Left cardiac atrium (tissue), 4 donors: ENCODE results near the gene SYNGR2. TPM values are rescaled to one million over a fixed set of nuclear protein-coding genes. Genes with fewer than 3 reads are reported as not detected.
"Not testable (repeated sequence)": the region's sequence is repeated elsewhere in the genome, so short reads cannot be mapped to it uniquely, and the experiment has no call there.

Experiments
- ATAC-seq, 2 donors: fragments of 200-7000 bp; cut with Tn5 transposase; one replicate each; pipeline ENCODE4 v1.9.1; 2020; ENCODE audit warnings: mild to moderate bottlenecking in 2 of 2, moderate library complexity in 2 of 2
- DNase-seq: peaks from one replicate; pipeline ENCODE4 v3.0.0-alpha.2; 2020
- intact Hi-C, 2 donors: fragments of 100-400 bp; cut with DNase I; formaldehyde crosslinking; loops; one replicate each; pipeline versions ENCODE4 v1.14.1 to v1.15.1; 2022 to 2023
- total RNA-seq, 2 donors: library from RNA; stranded (reverse); fragmentation: NEBNext Ultra II Directional; extraction: Animal tissue kit (Norgen Biotek cat#: 25700); gene quantifications; one replicate each; pipeline ENCODE4 v1.2.1, GENCODE V29; 2021
- donor health status: DM: no; HTN: yes; CAD: no.
- donor health status: DM: no; HTN: yes; CAD: no; lungs with severe emphysema.
- donor health status: DM: yes; HTN: yes; CAD: no.
- donor health status: Dilated cardiomyopathy.

SYNGR2 gene
- total RNA-seq, 2 donors from 2014 or later, result 73.4 to 84.5 TPM

DNA sequence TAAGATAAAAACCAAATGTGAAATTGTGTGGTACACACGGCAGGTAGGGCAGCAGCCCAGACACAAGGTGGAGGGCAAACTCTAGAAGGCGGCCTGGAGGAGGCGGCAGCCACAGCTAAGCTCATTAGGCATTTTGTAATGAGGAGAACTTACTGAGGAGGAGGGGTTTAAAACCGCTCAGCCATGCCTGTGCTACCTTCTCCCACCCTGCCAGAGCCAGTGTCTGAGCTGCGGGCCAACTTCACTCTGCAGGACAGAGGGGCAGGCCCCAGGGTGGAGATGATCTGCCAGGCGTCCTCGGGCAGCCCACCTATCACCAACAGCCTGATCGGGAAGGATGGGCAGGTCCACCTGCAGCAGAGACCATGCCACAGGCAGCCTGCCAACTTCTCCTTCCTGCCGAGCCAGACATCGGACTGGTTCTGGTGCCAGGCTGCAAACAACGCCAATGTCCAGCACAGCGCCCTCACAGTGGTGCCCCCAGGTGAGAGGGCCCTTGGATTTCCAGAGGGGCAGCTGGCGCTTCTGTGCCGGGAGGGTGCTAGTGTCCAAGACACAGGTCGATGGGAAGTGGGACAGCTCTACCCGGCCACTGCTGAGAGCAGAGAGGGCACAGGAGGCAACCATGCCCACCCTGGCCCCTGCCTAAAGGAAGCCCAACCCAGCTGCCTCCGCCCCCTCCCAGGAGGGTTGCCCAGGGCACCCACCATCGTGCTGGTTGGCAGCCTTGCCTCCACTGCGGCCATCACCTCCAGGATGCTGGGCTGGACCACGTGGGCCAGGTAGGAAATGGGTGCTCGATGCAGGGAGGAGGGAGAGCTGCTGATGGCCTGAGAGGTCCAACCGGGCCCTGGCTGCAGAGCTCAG is 4.3 kb upstream of the SYNGR2 start:
- intact Hi-C loops, result no loop called here
- no peak for DNase-seq
- ATAC-seq, result no peak

DNA sequence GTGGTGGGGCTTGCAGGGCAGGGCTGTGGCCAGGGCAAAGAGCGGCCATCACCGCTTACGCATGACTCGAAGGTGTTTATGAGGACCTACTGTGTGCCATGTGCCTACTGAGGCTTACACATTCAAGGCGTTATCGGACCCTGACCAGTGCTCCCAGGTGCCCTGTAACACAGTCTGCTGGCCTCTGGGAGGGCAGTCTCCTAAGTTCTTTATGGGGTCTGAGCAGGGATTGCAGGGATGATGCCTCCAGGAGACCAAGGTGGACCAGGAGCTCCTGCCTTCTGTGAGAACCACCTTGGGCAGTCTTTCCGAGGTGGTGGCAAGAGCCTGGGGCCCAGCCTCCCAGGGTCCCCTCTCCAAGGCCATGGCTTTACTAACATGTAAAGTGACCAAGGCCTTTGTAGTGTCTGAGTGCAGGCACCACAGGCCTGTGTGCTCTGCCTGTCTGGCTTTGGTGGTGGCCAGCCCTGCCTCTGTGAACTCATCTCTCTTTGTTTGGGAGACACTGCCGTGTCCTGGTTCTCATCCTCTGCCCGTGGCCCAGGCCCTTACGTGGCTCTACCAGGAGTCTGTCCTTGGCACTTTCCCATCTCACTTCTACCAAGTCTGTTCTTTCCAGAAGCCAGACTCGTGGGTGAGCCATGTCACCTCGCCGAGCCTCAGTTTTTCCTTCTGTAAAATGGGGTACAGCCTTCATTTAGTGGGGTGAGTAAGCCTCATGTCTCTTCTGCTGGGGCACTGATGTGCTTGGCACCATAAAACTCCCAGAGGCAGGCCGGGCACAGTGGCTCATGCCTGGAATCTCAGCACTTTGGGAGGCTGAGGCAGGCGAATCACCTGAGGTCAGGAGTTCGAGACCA is 3.4 kb upstream of the SYNGR2 start:
- ATAC-seq, result no peak
- no peak for DNase-seq
- intact Hi-C loops, result no loop called here

GRCh38 chr17:78166416-78166815 is 2.0 kb upstream of the SYNGR2 start:
- intact Hi-C loops, result no loop called here
- ATAC-seq (no peak), DNase-seq (no peak)

DNA sequence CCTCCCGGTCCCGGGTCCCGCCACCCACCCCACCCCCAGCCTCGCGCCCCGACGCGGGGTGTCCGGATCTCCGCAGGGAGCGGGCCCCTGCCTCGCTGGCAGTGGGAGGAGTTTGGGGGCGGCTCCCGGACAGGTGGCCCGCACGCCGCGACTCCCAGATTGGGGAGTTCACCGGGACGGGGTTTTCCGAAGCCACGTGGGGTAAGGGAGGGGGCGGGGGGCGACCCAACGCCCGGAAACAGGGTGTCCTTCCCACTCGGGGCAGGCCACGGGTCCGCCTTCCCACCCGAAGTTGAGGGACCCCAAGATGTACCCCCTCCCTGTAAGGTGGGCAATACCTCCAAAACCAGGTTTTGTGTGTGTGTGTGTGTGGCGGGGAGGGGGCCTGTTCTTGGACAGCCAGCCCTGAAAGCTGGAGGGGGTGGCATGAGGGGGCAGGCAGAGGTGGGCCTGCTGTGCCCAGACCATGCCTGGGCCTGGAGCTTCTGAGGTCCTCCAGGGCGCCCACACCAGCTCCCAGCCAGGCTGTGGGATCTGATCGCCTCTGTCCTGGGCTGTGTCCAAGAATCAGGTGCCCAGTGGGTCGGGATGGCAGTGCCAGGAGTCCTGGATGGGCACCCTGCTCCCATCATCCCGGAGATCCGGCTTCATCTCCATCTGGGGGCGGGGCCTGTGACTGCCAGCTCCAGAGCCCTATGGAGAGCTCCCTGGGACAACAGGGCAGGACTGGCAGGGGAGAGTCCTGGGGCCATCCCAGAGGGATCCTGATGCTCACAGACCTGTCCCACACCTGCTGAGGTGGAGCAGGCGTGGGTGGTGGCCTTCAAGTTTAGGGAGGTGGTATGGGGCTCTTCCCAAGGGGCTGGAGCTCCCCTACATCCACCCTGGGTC is 767 bp downstream of the SYNGR2 start:
- ATAC-seq (peak; percentile 34 to 44), DNase-seq (peak; percentile 66)
- intact Hi-C loops, result no loop called here

- intact Hi-C loops, result no loop called here
- ATAC-seq (no peak), DNase-seq (no peak)
Measured at GRCh38 chr17:78170692-78171590, 2.6 kb downstream of the SYNGR2 start.

DNA sequence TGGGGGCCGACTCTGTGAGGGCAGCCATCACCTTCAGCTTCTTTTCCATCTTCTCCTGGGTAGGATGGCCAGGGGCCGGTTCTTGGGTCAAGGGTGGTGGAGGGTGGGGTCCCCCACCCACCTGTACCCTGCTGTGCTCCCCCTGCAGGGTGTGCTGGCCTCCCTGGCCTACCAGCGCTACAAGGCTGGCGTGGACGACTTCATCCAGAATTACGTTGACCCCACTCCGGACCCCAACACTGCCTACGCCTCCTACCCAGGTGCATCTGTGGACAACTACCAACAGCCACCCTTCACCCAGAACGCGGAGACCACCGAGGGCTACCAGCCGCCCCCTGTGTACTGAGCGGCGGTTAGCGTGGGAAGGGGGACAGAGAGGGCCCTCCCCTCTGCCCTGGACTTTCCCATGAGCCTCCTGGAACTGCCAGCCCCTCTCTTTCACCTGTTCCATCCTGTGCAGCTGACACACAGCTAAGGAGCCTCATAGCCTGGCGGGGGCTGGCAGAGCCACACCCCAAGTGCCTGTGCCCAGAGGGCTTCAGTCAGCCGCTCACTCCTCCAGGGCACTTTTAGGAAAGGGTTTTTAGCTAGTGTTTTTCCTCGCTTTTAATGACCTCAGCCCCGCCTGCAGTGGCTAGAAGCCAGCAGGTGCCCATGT is 3.3 kb downstream of the SYNGR2 start:
- DNase-seq, intact Hi-C loops, ATAC-seq: not testable (repeated sequence)

DNA sequence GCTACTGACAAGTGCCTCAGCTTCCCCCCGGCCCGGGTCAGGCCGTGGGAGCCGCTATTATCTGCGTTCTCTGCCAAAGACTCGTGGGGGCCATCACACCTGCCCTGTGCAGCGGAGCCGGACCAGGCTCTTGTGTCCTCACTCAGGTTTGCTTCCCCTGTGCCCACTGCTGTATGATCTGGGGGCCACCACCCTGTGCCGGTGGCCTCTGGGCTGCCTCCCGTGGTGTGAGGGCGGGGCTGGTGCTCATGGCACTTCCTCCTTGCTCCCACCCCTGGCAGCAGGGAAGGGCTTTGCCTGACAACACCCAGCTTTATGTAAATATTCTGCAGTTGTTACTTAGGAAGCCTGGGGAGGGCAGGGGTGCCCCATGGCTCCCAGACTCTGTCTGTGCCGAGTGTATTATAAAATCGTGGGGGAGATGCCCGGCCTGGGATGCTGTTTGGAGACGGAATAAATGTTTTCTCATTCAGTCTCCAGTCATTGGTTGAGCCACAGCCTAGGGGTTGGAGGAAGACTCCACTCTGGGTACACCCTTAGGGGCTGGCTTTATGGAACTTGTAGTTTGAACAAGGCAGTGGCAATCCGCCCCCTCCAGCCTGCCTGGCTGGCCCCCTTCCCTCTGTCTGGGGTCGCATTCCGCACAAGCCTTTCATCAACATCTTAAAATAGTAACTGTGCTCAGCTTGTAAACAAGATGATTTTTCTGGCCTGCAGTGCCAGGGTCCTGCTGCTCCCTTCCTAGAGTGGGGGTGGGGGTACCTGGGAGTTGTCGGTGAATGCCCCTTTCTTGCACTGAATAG is 4.1 kb downstream of the SYNGR2 start:
- DNase-seq, result peak; percentile 52
- intact Hi-C loops, result no loop called here
- ATAC-seq, result peak; percentile 9 to 32

DNA sequence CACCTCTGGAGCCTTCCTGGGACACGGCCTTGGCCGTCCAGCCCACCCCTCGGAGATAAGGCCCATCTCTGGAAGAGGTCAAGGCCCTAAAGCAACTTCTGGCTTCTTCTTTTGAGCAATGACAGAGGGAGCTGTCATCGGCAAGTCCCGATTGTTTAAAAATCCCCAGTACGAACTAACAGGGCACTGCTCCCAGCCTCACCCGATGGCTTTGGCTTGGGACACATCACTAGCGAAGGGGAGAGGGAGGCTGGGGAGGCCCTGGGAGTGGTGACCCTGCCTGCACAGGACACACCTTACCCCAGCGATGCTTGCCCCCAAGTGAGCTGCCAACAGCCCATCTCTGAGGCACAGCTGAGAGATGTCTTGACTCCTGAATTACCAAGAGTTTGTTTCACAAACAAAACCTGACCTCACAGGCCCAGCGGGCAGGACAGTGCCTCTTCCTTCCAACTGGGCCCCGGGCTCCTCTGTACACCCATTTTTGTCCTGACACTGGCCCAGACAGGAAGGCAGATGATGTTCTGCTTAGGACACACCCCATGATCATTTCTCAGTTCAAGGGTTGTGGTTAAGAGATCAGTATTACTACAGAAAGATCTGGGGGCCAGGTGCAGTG is 4.8 kb downstream of the SYNGR2 start:
- peak in 1 of 2 donors; percentile 4 for ATAC-seq
- intact Hi-C loops, result no loop called here

GRCh38 chr17:78174346-78174869 is 6.0 kb downstream of the SYNGR2 start:
- peak; percentile 83 for DNase-seq
- ATAC-seq, result peak; percentile 66 to 67
- intact Hi-C loops, result no loop called here

More for the DNA sequence above, 4.8 kb downstream of the SYNGR2 start:
- no peak for DNase-seq

DNA sequence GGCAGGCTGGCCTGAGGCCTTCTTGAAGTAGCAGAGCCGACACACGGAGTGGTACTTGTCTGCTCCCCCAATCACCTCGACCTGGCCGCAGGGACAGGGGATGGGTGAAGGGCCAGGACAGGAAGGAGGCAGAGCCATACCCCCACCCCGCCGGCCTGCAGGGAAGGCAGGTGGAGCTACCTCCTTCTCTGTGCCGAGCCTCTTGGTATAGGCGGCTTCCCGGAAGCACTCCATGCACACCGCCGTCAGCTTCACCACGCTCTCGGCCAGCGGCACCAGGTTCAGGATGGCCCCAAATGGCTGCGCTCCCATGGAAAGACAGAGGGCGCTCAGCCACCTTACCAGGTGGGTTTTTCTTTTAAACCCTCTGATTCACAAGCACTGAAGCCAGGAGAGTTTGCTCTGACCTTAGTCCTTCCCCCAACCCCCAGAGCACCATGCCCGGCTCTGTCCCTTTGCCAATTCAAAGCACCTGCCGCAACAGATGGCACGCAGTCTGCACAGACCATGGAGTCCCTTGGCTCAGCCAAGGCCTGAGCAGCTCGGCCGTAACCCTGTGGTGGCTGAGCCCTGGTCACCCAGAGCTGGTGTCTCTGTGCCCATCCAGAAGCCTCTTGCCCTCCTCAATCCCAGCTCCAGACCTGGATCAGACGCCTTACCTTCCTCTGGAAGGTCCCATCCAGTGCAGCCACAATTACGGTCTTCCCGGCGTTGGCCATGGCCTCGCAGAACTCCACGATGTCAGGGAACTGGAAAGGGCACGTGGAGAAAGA is 6.7 kb downstream of the SYNGR2 start:
- DNase-seq (no peak), ATAC-seq (no peak)
- intact Hi-C loops, result loop anchor here (5.0 kb wide), 3 partner anchors 43 to 63 kb away; partner anchors contain the start of genes TMC6 (in 1 of the 2) and TMC8 (in 1 of the 2)

DNA sequence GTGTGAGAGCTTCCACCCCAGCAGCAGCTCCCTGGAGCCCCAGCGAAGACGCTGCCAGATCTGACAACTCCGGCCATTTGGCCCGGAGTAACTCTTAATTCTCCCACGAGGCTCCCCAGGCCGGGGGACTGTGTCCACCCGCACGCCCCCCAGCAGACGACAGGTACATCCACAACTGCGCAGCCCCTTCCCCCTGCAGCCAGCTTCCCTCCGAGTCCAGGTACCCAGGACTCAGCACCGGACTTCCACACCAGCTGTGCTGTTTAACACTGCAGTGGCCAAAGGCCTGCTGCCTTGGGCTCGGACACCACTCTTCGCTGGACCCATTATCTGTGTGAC is 7.2 kb downstream of the SYNGR2 start:
- DNase-seq (no peak), ATAC-seq (no peak)
- intact Hi-C loops, result loop anchor here (5.0 kb wide), 3 partner anchors 43 to 63 kb away; partner anchors contain the start of genes TMC6 (in 1 of the 2) and TMC8 (in 1 of the 2)

DNA sequence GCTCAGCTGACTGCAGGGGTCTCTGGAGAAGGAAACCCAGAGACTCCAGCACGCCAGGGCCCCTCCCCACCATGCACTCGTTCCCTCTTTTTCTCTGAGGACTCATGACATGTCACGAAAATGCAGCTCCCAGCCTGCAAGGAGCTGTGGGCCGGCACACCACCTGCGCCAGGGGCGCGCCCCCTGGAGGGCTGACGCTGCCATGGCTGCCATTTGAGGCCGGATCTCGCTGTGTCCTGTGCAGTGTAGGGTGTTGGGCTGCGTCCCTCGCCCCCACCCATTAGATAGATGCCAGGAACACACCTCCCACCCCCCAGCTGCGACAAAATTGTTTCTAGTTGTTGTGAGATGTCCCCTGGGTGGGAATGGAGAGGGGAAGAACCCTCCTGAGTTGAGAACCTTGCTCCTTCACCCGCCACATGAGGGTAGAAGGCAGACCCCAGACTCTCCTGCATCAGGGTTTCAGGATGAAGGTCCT is 8.2 kb downstream of the SYNGR2 start:
- ATAC-seq (peak; percentile 42 to 43), DNase-seq (peak; percentile 77)
- intact Hi-C loops, result loop anchor here (1.0 to 5.0 kb wide), 4 partner anchors 44 to 64 kb away; partner anchors contain the start of genes TMC6 (in 1 of the 2) and TMC8 (in 1 of the 2)

DNA sequence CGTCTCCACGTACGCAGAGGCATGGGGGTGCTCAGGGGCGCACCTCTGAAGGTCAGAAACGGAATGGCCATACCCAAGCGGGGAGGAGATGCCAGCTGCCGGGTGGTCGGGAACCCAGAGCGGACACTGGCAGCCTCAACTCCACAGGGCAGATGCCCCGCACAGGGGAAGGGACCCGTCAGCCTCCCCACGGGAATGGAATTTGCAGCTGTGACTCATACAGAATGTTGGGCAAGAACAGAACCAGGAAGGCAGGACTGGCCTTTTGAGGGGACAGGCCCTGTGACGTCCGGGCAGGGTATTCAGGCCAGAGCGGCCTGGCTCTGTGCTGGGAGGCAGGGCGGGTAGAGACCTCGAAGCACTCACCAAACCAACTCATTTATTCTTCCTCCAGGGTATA is 11.0 kb downstream of the SYNGR2 start:
- ATAC-seq (no peak), DNase-seq (no peak)
- intact Hi-C loops, result loop anchor here (5.0 kb wide), 3 partner anchors 47 to 67 kb away; partner anchors contain the start of genes TMC6 (in 1 of the 2) and TMC8 (in 1 of the 2)

DNA sequence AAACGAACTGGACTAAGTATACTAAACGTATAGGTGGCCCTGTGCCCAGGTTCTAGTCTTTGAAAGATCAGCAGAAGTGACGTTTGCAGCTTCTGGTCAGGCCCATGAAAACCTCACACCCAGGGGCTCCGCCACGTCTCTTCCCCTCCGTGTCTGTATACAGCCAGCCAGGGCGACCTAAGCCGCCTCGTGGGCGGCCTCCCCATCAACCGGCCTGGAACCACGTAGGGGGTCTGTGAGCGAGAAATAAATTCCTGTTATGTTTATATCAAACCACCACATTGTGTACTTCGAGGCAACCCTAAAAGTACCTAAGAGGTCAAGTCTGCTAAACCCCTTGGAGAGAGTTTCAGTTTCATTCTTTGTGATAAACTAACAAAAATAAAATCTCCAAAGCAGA is 11.7 kb downstream of the SYNGR2 start:
- no peak for DNase-seq
- intact Hi-C loops, result no loop called here

GRCh38 chr17:78180508-78180907 is 12.1 kb downstream of the SYNGR2 start:
- DNase-seq, result no peak
- intact Hi-C loops, result no loop called here
- no peak for ATAC-seq

More for the DNA sequence above, 11.7 kb downstream of the SYNGR2 start:
- no peak for ATAC-seq
